NCI-H1417 treated with DMSO at 0.1 percent for 48 hours (cell line): ENCODE measurements around the gene HYAL4.
"Not testable (repeated sequence)": the region's sequence is repeated elsewhere in the genome, so short reads cannot be mapped to it uniquely, and the experiment has no call there.

Experiments
- DNase-seq: peaks from one replicate; lab custom pipeline; 2025; lab: John Stamatoyannopoulos, UW

The HYAL4 gene, protein sequence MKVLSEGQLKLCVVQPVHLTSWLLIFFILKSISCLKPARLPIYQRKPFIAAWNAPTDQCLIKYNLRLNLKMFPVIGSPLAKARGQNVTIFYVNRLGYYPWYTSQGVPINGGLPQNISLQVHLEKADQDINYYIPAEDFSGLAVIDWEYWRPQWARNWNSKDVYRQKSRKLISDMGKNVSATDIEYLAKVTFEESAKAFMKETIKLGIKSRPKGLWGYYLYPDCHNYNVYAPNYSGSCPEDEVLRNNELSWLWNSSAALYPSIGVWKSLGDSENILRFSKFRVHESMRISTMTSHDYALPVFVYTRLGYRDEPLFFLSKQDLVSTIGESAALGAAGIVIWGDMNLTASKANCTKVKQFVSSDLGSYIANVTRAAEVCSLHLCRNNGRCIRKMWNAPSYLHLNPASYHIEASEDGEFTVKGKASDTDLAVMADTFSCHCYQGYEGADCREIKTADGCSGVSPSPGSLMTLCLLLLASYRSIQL

DNA sequence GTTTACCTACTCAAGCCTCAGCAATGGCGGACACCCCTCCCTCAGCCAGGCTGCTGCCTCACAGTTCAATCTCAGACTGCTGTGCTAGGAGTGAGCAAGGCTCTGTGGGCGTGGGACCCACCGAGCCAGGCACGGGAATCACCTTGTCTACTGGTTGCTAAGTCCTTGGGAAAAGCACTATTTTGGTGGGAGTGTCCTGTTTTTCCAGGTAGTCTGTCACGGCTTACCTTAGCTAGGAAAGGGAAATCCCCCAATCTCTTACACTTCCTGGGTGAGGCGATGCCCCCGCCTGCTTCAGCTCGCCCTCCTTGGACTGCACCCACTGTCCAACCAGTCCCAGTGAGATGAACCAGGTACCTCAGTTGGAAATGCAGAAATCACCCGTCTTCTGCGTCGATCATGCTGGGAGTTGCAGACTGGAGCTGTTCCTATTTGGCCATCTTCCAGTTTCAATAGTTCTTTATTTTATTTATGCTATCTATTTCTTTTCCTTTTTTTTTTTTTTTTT lies at the start of gene HYAL4:
HYAL4 (plus strand) TSS at position 458 of the 508 bp plus-strand sequence. CDS start 23,105 bp downstream, outside the sequence.
- no peak for DNase-seq

GRCh38 chr7:123795917-123796316 lies 49.1 kb upstream of the HYAL4 start:
- no peak for DNase-seq

GRCh38 chr7:123796568-123796967 lies 48.4 kb upstream of the HYAL4 start:
- DNase-seq, result no peak

GRCh38 chr7:123797673-123798531 lies 47.1 kb upstream of the HYAL4 start:
- DNase-seq, result peak; percentile 52

GRCh38 chr7:123798532-123799188 lies 46.3 kb upstream of the HYAL4 start:
- DNase-seq, result no peak

GRCh38 chr7:123802249-123802648 lies 42.7 kb upstream of the HYAL4 start:
- DNase-seq, result no peak

DNA sequence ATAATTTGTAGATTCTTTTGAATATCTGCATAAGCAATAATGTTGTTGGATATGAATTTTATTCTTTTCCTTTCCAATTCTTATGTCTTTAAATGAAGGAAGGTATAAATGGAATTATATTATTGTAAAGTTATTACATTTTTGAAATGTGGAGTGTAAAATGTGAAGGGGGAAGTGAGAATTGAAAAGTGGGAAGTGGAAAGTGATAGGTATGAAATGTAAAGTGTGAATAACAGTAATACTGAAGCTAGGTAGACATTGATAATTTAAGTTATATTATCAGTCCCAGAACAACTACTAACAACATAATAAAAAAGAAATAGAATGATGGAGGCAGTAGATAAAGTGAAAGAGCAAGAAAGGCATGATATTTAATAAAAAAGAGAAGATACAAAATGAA lies 39.7 kb upstream of the HYAL4 start:
- no peak for DNase-seq

- no peak for DNase-seq
These were observed 35.5 kb upstream of the HYAL4 start for GRCh38 chr7:123809471-123809870.

- no peak for DNase-seq
These were observed 33.9 kb upstream of the HYAL4 start for GRCh38 chr7:123811056-123811455.

DNA sequence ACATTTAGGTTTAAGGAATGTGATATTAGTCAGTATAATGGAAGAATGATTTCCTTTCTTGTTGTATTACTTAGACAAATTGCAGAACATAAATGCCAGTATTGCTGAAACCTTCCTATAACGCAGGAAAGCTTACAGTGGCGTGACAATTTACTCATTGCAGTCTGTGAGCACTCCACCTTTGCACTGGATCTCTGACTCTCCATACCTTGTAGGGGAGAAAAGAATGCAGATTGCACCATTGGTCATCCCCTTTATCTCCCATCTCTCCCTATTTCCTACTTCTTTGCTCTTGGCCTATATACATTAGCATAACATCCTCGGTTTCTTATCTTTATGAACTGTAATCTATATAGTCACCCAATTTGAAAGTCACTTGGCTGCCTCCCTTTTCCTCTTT lies 28.1 kb upstream of the HYAL4 start:
- no peak for DNase-seq

- DNase-seq, result no peak
These were observed 26.0 kb upstream of the HYAL4 start for GRCh38 chr7:123819001-123819400.

DNA sequence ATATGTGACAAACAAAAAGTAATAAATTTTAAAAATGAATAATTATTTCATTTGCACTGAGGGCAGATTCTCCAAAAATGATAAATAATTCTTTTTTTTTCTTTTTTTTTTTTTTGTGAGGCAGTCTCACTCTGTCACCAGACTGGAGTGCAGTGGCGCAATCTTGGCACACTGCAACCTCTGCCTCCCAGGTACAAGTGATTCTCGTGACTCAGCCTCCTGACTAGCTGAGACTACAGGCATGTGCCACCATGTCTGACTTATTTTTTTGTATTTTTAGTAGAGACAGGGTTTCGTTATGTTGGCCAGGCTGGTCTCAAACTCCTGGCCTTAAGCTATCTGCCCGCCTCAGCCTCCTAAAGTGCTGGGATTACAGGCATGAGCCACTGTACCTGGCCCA lies 25.2 kb upstream of the HYAL4 start:
- DNase-seq, result not testable (repeated sequence)

DNA sequence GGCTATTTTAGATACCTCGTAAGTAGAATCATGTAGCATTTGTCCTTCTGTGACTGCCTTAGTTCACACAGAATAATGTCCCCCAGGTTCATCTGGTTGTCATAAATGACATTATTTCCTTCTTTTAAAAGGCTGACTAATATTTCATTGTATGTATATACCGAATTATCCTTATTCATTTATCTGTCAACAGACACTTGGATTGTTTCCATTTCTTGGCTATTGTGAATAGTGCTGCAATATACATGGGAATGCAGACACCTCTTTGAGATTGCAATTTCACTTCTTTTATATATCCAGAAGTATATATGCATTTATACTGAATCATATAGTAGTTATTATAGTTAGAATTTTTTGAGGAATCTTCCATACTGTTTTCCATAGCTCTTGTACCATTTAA lies 24.1 kb upstream of the HYAL4 start:
- no peak for DNase-seq

GRCh38 chr7:123821320-123821719 lies 23.6 kb upstream of the HYAL4 start:
- DNase-seq, result no peak

- no peak for DNase-seq
These were observed 20.8 kb upstream of the HYAL4 start for GRCh38 chr7:123823898-123824753.

- DNase-seq, result peak; percentile 54
These were observed 20.3 kb upstream of the HYAL4 start for GRCh38 chr7:123824754-123825067.

DNA sequence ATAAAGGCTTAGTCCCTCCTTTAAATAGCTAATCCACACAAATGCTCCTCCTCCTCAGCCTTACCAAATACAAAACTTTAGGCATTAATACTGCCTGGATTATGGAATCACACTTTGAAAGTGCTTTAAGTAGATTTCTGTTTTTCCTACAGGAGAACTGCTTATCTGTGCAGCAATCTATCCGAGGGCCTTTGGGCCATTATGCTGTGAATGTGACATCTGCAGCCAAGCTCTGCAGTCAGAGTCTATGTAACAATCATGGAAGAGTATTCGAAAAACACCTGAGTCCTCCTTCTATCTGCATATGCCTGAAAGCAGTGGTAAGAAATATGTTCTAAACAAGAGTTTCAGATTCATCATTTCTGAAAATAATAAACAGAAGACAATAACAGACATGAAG lies 16.2 kb upstream of the HYAL4 start:
- no peak for DNase-seq

- DNase-seq, result no peak
These were observed 8.3 kb upstream of the HYAL4 start for GRCh38 chr7:123836656-123837055.

GRCh38 chr7:123839106-123839505 lies 5.9 kb upstream of the HYAL4 start:
- not testable (repeated sequence) for DNase-seq

DNA sequence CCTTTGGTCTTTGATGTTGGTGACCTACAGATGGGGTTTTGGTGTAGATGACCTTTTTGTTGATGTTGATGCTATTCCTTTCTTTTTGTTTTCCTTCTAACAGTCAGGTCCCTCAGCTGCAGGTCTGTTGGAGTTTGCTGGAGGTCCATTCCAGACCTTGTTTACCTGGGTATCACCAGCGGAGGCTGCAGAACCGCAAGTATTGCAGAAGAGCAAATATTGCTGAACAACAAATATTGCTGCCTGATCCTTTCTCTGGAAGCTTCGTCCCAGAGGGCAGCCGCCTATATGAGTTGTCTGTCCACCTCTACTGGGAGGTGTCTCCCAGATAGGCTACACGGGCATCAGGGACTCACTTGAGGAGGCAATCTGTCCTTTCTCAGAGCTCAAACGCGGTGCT lies 827 bp upstream of the HYAL4 start:
- DNase-seq, result not testable (repeated sequence)

DNA sequence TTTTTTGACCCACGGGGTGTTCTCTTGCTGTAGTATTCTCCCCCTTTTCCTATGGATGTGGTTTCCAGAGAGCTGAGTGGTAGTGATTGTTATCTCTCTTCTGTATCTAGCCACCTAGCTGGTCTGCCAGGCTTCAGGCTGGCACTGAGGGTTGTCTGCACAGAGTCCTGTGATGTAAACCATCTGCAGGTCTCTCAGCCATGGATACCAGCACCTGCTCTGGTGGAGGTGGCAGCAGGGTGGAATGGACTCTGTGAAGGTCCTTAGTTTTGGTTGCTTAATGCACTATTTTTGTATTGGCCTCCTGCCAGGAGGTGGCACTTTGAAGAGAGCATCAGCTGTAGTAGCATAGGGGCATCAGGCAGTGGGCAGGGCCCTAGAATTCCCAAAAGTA lies 851 bp downstream of the HYAL4 start:
- DNase-seq, result no peak
